NCI-H2171 treated with DMSO at 0.1 percent for 48 hours (cell line): ENCODE results near the gene NDUFB11.
A peak's percentile ranks its signal among the peaks of the same experiment; 100 is the strongest.
"Not testable (repeated sequence)": the region's sequence is repeated elsewhere in the genome, so short reads cannot be mapped to it uniquely, and the experiment has no call there.

ENCODE experiments used
- DNase-seq: peaks from one replicate; lab custom pipeline; 2025; lab: John Stamatoyannopoulos, UW

NDUFB11 gene

GRCh38 chrX:47146121-47146935 lies 1.8 kb upstream of the NDUFB11 start:
- DNase-seq, result peak; percentile 54

GRCh38 chrX:47145395-47146120 lies 1.1 kb upstream of the NDUFB11 start:
- DNase-seq, result peak; percentile 75

GRCh38 chrX:47143894-47144625 lies 442 bp downstream of the NDUFB11 start:
- peak; percentile 51 for DNase-seq

GRCh38 chrX:47138171-47138570 lies 6.3 kb downstream of the NDUFB11 start:
- DNase-seq, result no peak

GRCh38 chrX:47135650-47136049 lies 8.9 kb downstream of the NDUFB11 start:
- DNase-seq, result not testable (repeated sequence)

GRCh38 chrX:47133493-47133892 lies 11.0 kb downstream of the NDUFB11 start:
- DNase-seq, result no peak

GRCh38 chrX:47129899-47130358 lies 14.6 kb downstream of the NDUFB11 start:
- DNase-seq, result peak; percentile 43

GRCh38 chrX:47129157-47129898 lies 15.2 kb downstream of the NDUFB11 start:
- DNase-seq, result peak; percentile 94

- not testable (repeated sequence) for DNase-seq
These were observed 20.0 kb downstream of the NDUFB11 start for GRCh38 chrX:47124466-47124865.

GRCh38 chrX:47116551-47117110 lies 27.9 kb downstream of the NDUFB11 start:
- not testable (repeated sequence) for DNase-seq

GRCh38 chrX:47112316-47112954 lies 32.1 kb downstream of the NDUFB11 start:
- no peak for DNase-seq

GRCh38 chrX:47110936-47111615 lies 33.4 kb downstream of the NDUFB11 start:
- not testable (repeated sequence) for DNase-seq

GRCh38 chrX:47101206-47101605 lies 43.3 kb downstream of the NDUFB11 start:
- no peak for DNase-seq

- DNase-seq, result no peak
These were observed 46.0 kb downstream of the NDUFB11 start for GRCh38 chrX:47098338-47099094.

- DNase-seq, result peak; percentile 4
These were observed 47.5 kb downstream of the NDUFB11 start for GRCh38 chrX:47097018-47097417.

GRCh38 chrX:47093860-47094259 lies 50.6 kb downstream of the NDUFB11 start:
- no peak for DNase-seq

GRCh38 chrX:47093248-47093647 lies 51.3 kb downstream of the NDUFB11 start:
- peak; percentile 17 for DNase-seq
